GM10266 (cell line): ENCODE results near the gene MIDN.
"Not testable (repeated sequence)": the region's sequence is repeated elsewhere in the genome, so short reads cannot be mapped to it uniquely, and the experiment has no call there.

Experiments
- DNase-seq: peaks from one replicate; pipeline ENCODE4 v3.0.0; 2012; ENCODE audit errors: extremely low spot score
- TF ChIP-seq, protein P1 (sequence below): IDR thresholded peaks from 2 replicates; pipeline ENCODE4 v1.5.1; 2012; ENCODE audit warnings: mild to moderate bottlenecking, low read depth; ENCODE audit not compliant: control insufficient read depth, insufficient read depth; ENCODE audit errors: missing control alignments

Gene MIDN

DNA sequence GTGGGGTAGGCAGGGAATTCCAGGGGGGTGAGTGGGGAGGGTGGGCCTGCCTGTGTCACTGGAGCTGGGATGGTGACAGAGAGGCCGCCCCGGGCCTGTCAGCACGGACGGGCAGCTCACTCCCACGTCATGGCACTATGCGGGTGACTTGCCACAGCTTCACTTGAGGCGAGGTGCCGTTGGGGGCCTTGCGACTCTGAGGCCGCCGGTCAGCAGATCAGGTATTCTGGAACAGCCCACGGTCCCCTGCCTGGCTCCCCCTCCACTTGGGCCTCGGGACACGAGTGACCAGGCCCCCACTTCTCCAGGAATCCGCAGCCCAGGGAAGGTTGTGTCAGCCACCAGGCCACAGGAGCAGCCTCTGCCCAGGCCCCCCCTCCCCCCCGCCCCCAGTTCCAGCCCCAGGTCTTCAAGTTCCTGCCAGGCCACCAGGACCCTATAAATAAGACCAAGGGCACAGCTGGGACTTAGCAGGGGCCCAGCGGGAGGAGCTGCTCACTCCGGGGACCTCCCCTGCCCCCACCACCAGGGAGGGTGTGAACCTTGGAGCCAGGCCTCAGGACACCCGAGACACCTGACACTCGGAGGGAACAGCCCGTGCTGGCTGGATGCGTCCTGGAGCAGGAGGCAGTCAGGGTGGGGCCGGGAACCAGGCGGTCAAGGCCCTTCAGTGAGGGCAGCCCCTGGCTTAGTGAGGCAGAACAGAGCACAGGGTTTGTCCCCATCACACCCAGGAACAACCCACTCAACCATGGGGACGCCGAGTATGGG is 2.7 kb upstream of the MIDN start:
- DNase-seq, result no peak
- TF ChIP-seq, protein P1, sequence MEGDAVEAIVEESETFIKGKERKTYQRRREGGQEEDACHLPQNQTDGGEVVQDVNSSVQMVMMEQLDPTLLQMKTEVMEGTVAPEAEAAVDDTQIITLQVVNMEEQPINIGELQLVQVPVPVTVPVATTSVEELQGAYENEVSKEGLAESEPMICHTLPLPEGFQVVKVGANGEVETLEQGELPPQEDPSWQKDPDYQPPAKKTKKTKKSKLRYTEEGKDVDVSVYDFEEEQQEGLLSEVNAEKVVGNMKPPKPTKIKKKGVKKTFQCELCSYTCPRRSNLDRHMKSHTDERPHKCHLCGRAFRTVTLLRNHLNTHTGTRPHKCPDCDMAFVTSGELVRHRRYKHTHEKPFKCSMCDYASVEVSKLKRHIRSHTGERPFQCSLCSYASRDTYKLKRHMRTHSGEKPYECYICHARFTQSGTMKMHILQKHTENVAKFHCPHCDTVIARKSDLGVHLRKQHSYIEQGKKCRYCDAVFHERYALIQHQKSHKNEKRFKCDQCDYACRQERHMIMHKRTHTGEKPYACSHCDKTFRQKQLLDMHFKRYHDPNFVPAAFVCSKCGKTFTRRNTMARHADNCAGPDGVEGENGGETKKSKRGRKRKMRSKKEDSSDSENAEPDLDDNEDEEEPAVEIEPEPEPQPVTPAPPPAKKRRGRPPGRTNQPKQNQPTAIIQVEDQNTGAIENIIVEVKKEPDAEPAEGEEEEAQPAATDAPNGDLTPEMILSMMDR, result no peak

DNA sequence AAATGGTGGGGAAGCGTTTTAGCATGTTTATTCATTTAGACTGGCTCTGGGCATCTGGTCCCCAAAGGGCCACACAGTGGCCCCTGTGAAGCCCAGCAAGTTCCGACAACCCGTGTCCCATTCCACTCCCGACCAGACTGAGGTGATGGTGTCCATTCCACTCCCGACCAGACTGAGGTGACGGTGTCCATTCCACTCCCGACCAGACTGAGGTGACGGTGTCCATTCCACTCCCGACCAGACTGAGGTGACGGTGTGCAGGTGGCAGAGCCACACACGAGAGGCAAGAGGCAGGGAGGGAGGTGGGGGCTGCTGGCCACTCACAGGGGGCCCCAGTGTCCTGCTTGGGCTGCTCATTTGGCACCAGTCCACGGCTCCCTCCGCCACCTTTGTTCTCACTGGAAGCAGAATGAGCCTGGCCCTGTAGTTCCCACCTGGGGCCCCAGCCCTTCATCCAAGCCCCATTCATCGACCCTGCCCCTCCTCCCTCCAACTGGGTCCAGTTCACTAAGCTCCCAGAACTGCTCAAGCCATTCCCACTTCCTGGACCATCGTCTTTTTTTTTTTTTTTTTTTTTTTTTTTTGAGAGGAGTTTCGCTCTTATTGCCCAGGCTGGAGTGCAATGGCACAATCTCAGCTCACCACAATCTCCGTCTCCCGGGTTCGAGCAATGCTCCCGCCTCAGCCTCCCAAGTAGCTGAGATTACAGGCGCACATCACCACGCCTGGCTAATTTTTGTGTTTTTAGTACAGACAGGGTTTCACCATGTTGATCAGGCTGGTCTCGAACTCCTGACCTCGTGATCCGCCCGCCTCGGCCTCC is 1.9 kb upstream of the MIDN start:
- DNase-seq, result not testable (repeated sequence)

DNA sequence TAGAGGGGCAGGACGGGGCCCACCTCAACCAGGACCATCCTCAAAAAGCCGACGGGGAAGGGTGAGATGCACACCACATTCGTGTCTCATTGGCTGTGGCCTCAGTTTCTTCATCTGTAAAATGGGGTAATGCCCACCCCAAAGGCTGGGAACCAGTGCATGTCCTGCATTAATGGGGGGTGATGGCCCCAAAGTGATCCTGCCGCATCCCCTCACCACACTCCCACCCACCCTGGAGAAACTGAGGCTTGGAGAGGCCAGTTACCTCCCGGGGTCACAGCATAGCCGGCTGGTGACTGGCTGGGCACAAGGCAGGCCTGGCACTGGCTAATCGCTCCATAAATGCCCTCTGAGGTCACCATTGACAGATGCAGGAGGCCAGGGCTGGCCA is 640 bp upstream of the MIDN start:
- TF ChIP-seq, protein P1, result no peak
- DNase-seq, result no peak

DNA sequence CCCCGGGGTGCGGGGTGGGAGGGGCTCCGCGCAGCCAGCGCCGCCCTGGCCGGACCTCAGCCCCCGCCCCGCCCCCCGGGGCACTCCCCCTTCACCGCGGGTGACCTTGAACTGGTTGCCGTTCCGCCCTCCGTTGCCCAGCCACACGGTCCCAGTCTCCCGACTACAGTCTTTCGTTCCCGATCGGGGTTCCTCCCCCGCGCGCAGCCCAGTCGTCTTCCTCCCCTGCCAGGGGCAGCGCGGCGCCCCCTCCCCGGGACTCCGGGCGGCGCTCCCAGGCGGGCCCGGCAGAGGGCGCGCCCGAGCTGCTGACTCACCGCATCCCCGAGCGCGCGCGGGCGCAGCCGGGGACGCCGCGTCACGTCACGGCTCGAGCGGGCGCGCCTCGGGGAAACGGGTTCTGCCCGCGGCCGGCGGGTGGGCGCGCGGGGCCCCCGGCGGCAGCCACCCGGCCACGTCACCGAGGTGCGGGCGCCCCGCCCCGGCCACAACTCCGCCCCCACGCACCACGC is 459 bp downstream of the MIDN start:
- DNase-seq, result peak; percentile 88
- TF ChIP-seq, protein P1, result peak; percentile 95

DNA sequence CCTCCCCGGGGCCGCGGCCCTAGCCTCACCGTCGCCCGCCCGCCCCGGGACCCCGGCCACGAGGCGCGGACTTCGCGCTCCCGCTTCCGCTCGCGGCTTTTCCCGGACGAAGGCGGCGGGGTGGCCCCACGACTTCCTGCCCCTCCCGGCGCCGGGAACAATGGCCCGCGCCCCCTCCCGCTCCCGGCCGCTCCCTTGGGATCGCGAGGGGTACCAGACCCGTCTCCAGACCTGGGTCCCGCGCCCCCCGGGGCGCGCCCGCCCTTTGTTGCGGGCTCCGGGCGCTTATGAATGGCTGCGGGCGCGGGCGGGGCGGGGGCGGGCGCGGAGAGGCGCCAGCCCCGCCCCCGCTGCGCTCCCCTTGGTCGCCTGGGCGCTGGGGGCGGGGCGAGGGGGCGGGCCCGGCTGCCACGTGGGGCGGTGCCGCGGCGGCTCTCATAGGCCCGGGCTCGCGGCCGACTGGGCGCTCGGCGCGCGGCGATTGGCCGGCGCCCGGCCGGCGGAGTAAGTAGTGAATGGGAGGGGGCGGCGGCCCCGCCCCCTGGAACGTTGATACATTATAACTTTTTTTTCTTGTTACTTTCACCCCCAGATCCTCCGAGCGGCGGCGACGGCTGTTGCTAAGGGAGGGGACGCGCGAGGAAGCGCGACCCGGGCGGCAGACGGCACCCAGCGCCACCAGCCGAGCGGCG is 1.1 kb downstream of the MIDN start:
- DNase-seq, result peak; percentile 99
- TF ChIP-seq, protein P1, result no peak

DNA sequence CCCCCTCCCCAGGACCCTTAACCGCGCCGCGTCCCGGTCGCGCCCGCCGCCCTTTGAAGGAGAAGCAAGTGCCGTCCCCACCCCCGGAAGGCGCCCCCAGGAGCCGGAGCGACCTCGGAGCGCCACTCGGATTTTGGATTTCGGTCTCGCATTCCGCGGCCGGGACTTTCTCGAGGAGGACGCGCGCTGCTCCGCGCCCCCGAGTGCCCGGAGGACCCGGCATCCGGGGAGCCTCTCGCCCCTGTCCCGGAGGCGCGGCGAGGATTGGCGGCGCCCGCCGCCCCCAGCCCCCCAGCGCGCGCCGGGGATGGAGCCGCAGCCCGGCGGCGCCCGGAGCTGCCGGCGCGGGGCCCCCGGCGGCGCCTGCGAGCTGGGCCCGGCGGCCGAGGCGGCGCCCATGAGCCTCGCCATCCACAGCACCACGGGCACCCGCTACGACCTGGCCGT is 1.6 kb downstream of the MIDN start:
- TF ChIP-seq, protein P1, result no peak

DNA sequence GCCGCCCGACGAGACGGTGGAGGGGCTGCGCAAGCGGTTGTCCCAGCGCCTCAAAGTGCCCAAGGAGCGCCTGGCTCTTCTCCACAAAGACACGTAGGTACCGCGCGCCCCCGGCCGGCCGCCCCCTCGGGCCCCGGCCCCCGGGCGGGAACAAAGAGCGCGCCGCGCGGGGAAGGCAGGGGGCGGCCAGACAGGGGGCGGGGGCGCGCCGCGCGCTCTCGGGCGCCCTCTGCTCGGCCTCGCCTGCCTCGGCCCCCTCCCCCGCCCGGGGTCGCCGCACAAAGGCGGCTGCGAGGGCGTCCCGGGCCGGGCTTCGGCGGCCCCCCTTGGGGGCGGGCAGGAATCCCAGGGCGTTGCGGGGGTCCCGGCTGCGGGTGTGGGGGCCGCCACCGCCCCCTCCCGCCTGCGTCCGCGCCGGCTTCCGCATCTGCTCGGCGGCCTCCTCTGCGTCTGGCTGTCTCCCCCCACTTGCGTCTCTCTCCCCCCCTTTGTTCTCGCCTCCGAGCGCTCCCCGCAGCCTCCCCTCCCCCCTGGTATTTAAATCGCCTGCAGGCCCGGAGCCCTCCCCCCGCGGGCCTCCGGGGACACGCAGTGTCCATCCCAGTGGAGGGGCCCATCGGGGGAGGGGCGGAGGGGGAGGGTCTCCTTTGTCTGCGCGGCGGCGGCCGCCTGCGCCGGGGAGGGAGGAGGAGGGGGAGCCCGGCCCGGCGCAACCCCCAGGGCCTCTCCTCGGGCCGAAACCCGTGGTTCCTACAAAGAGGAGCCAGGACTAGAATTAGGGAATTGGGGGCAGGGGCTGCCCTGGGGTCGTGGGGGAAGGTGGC is 2.3 kb downstream of the MIDN start:
- DNase-seq, result peak; percentile 72
- TF ChIP-seq, protein P1, result no peak

More for the DNA sequence above, 1.6 kb downstream of the MIDN start:
- no peak for DNase-seq
